ENCODE data around the gene CT45A8. TPM values are rescaled to one million over a fixed set of nuclear protein-coding genes. Genes with fewer than 3 reads are reported as not detected.
"Not testable (repeated sequence)": the region's sequence is repeated elsewhere in the genome, so short reads cannot be mapped to it uniquely, and the experiment has no call there.

Gene CT45A8, protein sequence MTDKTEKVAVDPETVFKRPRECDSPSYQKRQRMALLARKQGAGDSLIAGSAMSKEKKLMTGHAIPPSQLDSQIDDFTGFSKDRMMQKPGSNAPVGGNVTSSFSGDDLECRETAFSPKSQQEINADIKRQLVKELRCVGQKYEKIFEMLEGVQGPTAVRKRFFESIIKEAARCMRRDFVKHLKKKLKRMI
- total RNA-seq (not detected), polyA plus RNA-seq (not detected)

DNA sequence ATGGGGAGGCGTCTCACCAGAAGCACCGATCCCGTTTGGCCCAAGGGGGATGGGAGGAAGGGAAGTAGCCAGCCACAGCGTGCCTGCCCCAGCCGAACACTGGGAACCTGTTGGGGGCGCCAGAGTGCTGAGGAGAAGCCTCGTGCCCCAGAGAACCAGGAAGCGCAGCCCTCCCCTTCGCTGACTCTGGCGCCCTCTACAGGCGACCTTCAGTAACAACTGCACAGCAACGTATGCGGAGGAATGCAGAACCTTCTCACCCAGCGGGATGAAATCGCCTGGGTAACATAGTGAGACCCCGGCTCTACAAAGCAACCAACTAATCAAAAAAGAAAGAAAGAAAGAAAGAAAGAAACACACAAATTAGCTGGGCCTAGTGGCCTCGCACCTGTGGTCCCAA lies at the start of gene CT45A8:
TSS of gene CT45A8 (minus strand) at position 101 of the 400 bp plus-strand sequence. CDS start 3,755 bp downstream, outside the sequence.
- H3K4me3 Mint-ChIP-seq; H3K27ac ChIP-seq (ENCODE audit: insufficient read depth, low read length, poor library complexity, severe bottlenecking); H3K4me1 ChIP-seq (ENCODE audit: control insufficient read depth, insufficient read depth, low read length, poor library complexity, severe bottlenecking); H3K27me3 Mint-ChIP-seq; ATAC-seq (ENCODE audit: low read depth in 2 of 2); H3K36me3 Mint-ChIP-seq; H3K27me3 ChIP-seq (ENCODE audit: control insufficient read depth, insufficient read depth, low read length); H3K36me3 ChIP-seq (ENCODE audit: control insufficient read depth, insufficient read depth, low read length); H3K4me1 Mint-ChIP-seq; H3K27ac Mint-ChIP-seq; H3K9me3 Mint-ChIP-seq; H3K4me3 ChIP-seq (ENCODE audit: low read depth, low read length); DNase-seq; H3K9me3 ChIP-seq (ENCODE audit: control insufficient read depth in 2 of 2, low read length in 2 of 2): not testable (repeated sequence)

DNA sequence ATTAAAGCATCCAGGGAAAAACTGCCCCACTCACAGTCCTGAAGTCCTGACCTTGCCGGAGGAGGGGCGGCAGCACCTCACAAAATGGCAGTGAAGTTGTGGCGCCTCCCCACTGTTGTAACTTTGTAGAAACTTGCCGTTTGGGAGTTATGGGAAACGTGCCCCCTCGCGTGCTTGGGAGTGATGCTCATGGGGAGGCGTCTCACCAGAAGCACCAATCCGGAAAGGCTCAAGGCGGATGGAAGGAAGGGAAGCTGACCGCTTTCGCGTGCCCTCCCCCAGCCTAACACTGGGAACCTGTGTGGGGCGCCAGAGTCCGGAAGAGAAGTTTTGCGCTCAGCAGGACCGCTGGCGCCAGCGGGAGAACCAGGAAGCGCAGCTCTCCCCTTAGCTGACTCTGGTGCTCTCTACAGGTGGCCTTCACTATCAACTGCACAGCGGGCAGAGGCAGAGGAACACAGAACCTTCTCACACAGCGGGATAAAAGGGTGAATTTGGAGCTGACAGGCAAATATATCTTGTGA lies 39.0 kb upstream of the CT45A8 start, which contains the start of the genes CT45A10 and SAGE1:
TSS of gene CT45A10 (minus strand) at position 151 of the 524 bp plus-strand sequence. CDS start 8,100 bp downstream, outside the sequence.
TSS of gene SAGE1 (plus strand) at position 423 of the 524 bp plus-strand sequence. CDS start 2,527 bp downstream, outside the sequence.
- no peak within 1 kb of the TSS for H3K4me3 Mint-ChIP-seq
- Histone ChIP-seq H3K4me3 (ENCODE audit: low read depth, low read length) (no peak within 1 kb of the TSS), H3K27me3 (ENCODE audit: control insufficient read depth, insufficient read depth, low read length) (no peaks in the 10 kb centered on the region), H3K9me3 (ENCODE audit: control insufficient read depth in 2 of 2, low read length in 2 of 2) (no peaks in the 10 kb centered on the region), H3K27ac (ENCODE audit: insufficient read depth, low read length, poor library complexity, severe bottlenecking) (no peak within 1 kb of the TSS), H3K4me1 (ENCODE audit: control insufficient read depth, insufficient read depth, low read length, poor library complexity, severe bottlenecking) (no peaks in the 10 kb centered on the region), H3K36me3 (ENCODE audit: control insufficient read depth, insufficient read depth, low read length) (no peaks in the 10 kb centered on the region)
- ATAC-seq (ENCODE audit: low read depth in 2 of 2), result no peak
- no peaks in the 10 kb centered on the region for H3K27me3 Mint-ChIP-seq
- no peaks in the 10 kb centered on the region for H3K36me3 Mint-ChIP-seq
- H3K4me1 Mint-ChIP-seq, result no peaks in the 10 kb centered on the region
- no peak within 1 kb of the TSS for H3K27ac Mint-ChIP-seq
- peaks cover 0 to 1% (median 0%) of the 10 kb centered on the region in 7 donors for H3K9me3 Mint-ChIP-seq
- DNase-seq, result no peak

DNA sequence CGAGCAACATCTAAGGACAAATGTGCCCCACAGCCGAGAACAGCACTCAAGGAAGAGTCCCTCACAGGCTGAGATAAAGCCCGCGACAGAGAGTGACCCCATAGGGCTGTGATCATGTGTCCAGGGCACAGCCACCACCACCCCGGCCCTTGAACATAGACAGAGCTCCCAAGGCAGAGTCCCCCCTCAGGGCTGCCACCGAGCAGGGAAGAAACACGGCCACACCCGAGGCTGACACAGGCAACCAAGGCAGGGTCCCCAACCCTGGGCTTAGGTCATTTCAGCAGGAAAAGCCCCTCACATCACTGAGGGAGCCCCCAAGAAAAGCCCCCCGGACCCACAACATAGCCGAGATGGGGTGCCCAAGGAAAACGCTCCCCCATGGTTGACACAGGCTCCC lies 38.4 kb upstream of the CT45A8 start:
- H3K27ac Mint-ChIP-seq, result no peak overlapping the region
- H3K4me3 Mint-ChIP-seq, result no peak overlapping the region
- peaks cover 0 to 1% (median 0%) of the 10 kb centered on the region in 7 donors for H3K9me3 Mint-ChIP-seq
- no peaks in the 10 kb centered on the region for H3K36me3 Mint-ChIP-seq
- ATAC-seq (ENCODE audit: low read depth in 2 of 2) (no peak), DNase-seq (no peak)
- no peak overlapping the region for H3K27ac ChIP-seq (ENCODE audit: insufficient read depth, low read length, poor library complexity, severe bottlenecking)
- H3K27me3 Mint-ChIP-seq, result no peaks in the 10 kb centered on the region
- no peaks in the 10 kb centered on the region for H3K9me3 ChIP-seq (ENCODE audit: control insufficient read depth in 2 of 2, low read length in 2 of 2)
- H3K27me3 ChIP-seq (ENCODE audit: control insufficient read depth, insufficient read depth, low read length), result no peaks in the 10 kb centered on the region
- H3K4me1 Mint-ChIP-seq, result no peaks in the 10 kb centered on the region
- H3K4me1 ChIP-seq (ENCODE audit: control insufficient read depth, insufficient read depth, low read length, poor library complexity, severe bottlenecking), result no peaks in the 10 kb centered on the region
- no peak overlapping the region for H3K4me3 ChIP-seq (ENCODE audit: low read depth, low read length)
- no peaks in the 10 kb centered on the region for H3K36me3 ChIP-seq (ENCODE audit: control insufficient read depth, insufficient read depth, low read length)

DNA sequence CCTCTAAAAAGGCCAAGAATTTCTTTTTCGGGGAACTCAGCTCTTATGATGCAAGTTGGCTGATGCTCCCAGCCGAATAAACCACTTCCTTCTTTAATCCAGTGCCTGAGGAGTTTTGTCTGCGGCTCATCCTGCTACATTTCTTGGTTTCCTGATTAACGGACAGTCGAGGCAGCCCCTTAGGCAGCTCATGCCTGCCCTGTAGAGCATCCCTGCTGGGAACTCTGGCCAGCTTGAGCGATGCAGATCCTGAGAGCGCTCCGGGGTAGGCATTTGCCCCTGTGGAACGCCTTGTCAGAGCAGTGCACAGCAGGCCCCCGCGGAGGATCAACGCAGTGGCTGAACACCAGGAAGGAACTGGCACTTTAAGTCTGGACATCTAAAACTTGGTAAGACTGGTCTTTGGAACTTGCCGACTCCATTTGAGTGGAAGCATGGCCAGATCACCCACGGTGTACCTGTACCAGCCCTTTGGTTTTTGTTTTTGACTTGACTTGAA lies 35.8 kb upstream of the CT45A8 start:
- H3K4me1 Mint-ChIP-seq, result no peaks in the 10 kb centered on the region
- H3K9me3 Mint-ChIP-seq, result peaks cover 0 to 1% (median 0%) of the 10 kb centered on the region in 7 donors
- no peaks in the 10 kb centered on the region for H3K36me3 Mint-ChIP-seq
- Histone ChIP-seq H3K36me3 (ENCODE audit: control insufficient read depth, insufficient read depth, low read length) (no peaks in the 10 kb centered on the region), H3K9me3 (ENCODE audit: control insufficient read depth in 2 of 2, low read length in 2 of 2) (no peaks in the 10 kb centered on the region), H3K27ac (ENCODE audit: insufficient read depth, low read length, poor library complexity, severe bottlenecking) (no peak overlapping the region), H3K27me3 (ENCODE audit: control insufficient read depth, insufficient read depth, low read length) (no peaks in the 10 kb centered on the region), H3K4me1 (ENCODE audit: control insufficient read depth, insufficient read depth, low read length, poor library complexity, severe bottlenecking) (no peaks in the 10 kb centered on the region), H3K4me3 (ENCODE audit: low read depth, low read length) (no peak overlapping the region)
- DNase-seq (no peak), ATAC-seq (ENCODE audit: low read depth in 2 of 2) (no peak)
- no peaks in the 10 kb centered on the region for H3K27me3 Mint-ChIP-seq
- H3K4me3 Mint-ChIP-seq, result no peak overlapping the region
- H3K27ac Mint-ChIP-seq, result no peak overlapping the region

DNA sequence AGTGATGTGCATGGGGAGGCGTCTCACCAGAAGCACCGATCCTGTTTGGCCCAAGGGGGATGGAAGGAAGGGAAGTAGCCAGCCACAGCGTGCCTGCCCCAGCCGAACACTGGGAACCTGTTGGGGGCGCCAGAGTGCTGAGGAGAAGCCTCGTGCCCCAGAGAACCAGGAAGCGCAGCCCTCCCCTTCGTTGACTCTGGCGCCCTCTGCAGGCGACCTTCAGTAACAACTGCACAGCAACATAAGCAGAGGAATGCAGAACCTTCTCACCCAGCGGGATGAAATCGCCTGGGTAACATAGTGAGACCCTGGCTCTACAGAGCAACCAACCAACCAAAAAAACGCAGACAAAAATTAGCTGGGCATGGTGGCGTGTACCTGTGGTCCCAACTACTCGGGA lies 34.6 kb upstream of the CT45A8 start:
- peak in 2 of 3 donors; percentile 2 to 15 for DNase-seq
- not testable (repeated sequence) for H3K9me3 Mint-ChIP-seq; H3K27ac ChIP-seq (ENCODE audit: insufficient read depth, low read length, poor library complexity, severe bottlenecking); H3K27ac Mint-ChIP-seq; ATAC-seq (ENCODE audit: low read depth in 2 of 2); H3K4me1 Mint-ChIP-seq; H3K9me3 ChIP-seq (ENCODE audit: control insufficient read depth in 2 of 2, low read length in 2 of 2); H3K4me3 Mint-ChIP-seq; H3K27me3 Mint-ChIP-seq; H3K36me3 ChIP-seq (ENCODE audit: control insufficient read depth, insufficient read depth, low read length); H3K36me3 Mint-ChIP-seq; H3K4me3 ChIP-seq (ENCODE audit: low read depth, low read length); H3K4me1 ChIP-seq (ENCODE audit: control insufficient read depth, insufficient read depth, low read length, poor library complexity, severe bottlenecking); H3K27me3 ChIP-seq (ENCODE audit: control insufficient read depth, insufficient read depth, low read length)

DNA sequence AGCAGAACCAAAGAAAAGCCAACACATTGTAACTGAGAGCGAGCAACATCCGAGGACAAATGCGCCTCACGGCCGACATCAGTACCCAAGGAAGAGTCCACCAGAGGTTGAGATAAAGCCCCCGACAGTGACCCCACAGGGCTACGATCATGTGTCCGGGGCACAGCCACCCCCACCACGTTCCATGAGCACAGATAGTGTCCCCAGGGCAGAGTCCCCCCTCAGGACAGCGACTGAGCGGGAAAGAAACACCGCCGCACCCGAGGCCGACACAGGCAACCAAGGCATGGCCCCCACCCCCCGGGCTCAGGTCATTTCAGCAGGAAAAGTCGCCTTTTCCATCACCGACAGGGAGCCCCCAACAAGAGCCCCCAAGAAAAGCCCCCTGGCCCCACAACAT lies 33.9 kb upstream of the CT45A8 start:
- DNase-seq; H3K27ac Mint-ChIP-seq; H3K27me3 Mint-ChIP-seq; H3K4me1 ChIP-seq (ENCODE audit: control insufficient read depth, insufficient read depth, low read length, poor library complexity, severe bottlenecking); H3K27me3 ChIP-seq (ENCODE audit: control insufficient read depth, insufficient read depth, low read length); H3K4me3 ChIP-seq (ENCODE audit: low read depth, low read length); H3K27ac ChIP-seq (ENCODE audit: insufficient read depth, low read length, poor library complexity, severe bottlenecking); H3K9me3 ChIP-seq (ENCODE audit: control insufficient read depth in 2 of 2, low read length in 2 of 2); H3K36me3 Mint-ChIP-seq; H3K4me3 Mint-ChIP-seq; ATAC-seq (ENCODE audit: low read depth in 2 of 2); H3K36me3 ChIP-seq (ENCODE audit: control insufficient read depth, insufficient read depth, low read length); H3K9me3 Mint-ChIP-seq; H3K4me1 Mint-ChIP-seq: not testable (repeated sequence)

DNA sequence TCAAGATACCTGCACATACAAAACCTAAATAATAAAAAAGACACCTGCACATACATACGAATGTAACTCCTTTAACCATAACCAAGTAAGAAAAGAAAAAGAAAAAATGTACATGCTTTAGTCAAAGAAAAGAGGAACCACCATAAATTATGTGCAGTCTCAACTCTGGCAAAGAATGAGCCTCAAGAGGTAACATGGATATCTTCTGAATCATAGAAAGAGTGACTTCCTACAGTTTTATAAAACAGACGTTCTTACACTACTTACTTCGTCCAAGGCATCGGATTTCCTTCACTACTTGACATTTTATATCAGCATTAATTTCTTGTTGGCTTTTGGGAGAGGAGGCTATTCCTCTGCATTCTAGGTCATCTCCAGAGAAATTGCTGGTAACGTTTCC lies 28.4 kb upstream of the CT45A8 start:
- not testable (repeated sequence) for H3K27ac ChIP-seq (ENCODE audit: insufficient read depth, low read length, poor library complexity, severe bottlenecking); H3K4me3 ChIP-seq (ENCODE audit: low read depth, low read length); H3K27ac Mint-ChIP-seq; DNase-seq; H3K9me3 Mint-ChIP-seq; H3K27me3 Mint-ChIP-seq; H3K4me3 Mint-ChIP-seq; H3K36me3 ChIP-seq (ENCODE audit: control insufficient read depth, insufficient read depth, low read length); H3K27me3 ChIP-seq (ENCODE audit: control insufficient read depth, insufficient read depth, low read length); H3K36me3 Mint-ChIP-seq; H3K4me1 ChIP-seq (ENCODE audit: control insufficient read depth, insufficient read depth, low read length, poor library complexity, severe bottlenecking); ATAC-seq (ENCODE audit: low read depth in 2 of 2); H3K4me1 Mint-ChIP-seq; H3K9me3 ChIP-seq (ENCODE audit: control insufficient read depth in 2 of 2, low read length in 2 of 2)

DNA sequence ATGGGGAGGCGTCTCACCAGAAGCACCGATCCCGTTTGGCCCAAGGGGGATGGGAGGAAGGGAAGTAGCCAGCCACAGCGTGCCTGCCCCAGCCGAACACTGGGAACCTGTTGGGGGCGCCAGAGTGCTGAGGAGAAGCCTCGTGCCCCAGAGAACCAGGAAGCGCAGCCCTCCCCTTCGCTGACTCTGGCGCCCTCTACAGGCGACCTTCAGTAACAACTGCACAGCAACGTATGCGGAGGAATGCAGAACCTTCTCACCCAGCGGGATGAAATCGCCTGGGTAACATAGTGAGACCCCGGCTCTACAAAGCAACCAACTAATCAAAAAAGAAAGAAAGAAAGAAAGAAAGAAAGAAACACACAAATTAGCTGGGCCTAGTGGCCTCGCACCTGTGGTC lies 17.4 kb upstream of the CT45A8 start, which contains the start of gene CT45A9:
TSS of gene CT45A9 (minus strand) at position 101 of the 400 bp plus-strand sequence. CDS start 3,751 bp downstream, outside the sequence.
- H3K4me3 ChIP-seq (ENCODE audit: low read depth, low read length); H3K27me3 ChIP-seq (ENCODE audit: control insufficient read depth, insufficient read depth, low read length); H3K27me3 Mint-ChIP-seq; H3K27ac ChIP-seq (ENCODE audit: insufficient read depth, low read length, poor library complexity, severe bottlenecking); H3K36me3 ChIP-seq (ENCODE audit: control insufficient read depth, insufficient read depth, low read length); H3K9me3 Mint-ChIP-seq; ATAC-seq (ENCODE audit: low read depth in 2 of 2); H3K9me3 ChIP-seq (ENCODE audit: control insufficient read depth in 2 of 2, low read length in 2 of 2); DNase-seq; H3K4me1 Mint-ChIP-seq; H3K4me1 ChIP-seq (ENCODE audit: control insufficient read depth, insufficient read depth, low read length, poor library complexity, severe bottlenecking); H3K27ac Mint-ChIP-seq; H3K36me3 Mint-ChIP-seq; H3K4me3 Mint-ChIP-seq: not testable (repeated sequence)
